Naive thymus-derived CD4-positive, alpha-beta T cell (primary cell): ENCODE measurements around the gene ZBTB20. TPM values are rescaled to one million over a fixed set of nuclear protein-coding genes. Genes with fewer than 3 reads are reported as not detected.
A peak's percentile ranks its signal among the peaks of the same experiment; 100 is the strongest.

Experiments
- ATAC-seq: fragments of 150-1000 bp; cut with Tn5 transposase; 2 replicates; pipeline ENCODE4 v1.10.0; 2021; ENCODE audit warnings: mild to moderate bottlenecking, moderate library complexity
- CTCF ChIA-PET: fragments of 350-600 bp; sonication (Branson Sonifier 250); formaldehyde crosslinking; loops from one replicate; lab custom pipeline; 2021; ENCODE audit warnings: antibody characterized with exemption; lab: Charles Lee
- POLR2A ChIA-PET: fragments of 350-600 bp; sonication (Branson Sonifier 250); formaldehyde crosslinking; loops from one replicate; lab custom pipeline; 2021; ENCODE audit warnings: antibody characterized with exemption, inconsistent platforms; lab: Charles Lee
- DNase-seq, 9 donors: peaks; one replicate each; pipeline versions ENCODE4 v3.0.0 to v3.0.0-alpha.2; 2020 to 2022; ENCODE audit warnings: mixed read lengths in 1 of 9
- H3K27ac ChIP-seq: one replicate; pipeline ENCODE4 v1.7.0; 2013; ENCODE audit warnings: mild to moderate bottlenecking, low read depth, low read length, moderate library complexity
- H3K27me3 ChIP-seq, 2 donors: one replicate each; pipeline ENCODE4 v1.7.0; 2013; ENCODE audit warnings: low read length in 2 of 2, mild to moderate bottlenecking in 2 of 2, moderate library complexity in 2 of 2; ENCODE audit not compliant: control insufficient read depth in 2 of 2, insufficient read depth in 2 of 2
- H3K36me3 ChIP-seq, 3 experiments: 1 replicate in 2 of 3; 2 replicates in 1 of 3; pipeline ENCODE4 v1.7.0; 2013; ENCODE audit warnings: low read length in 3 of 3, mild to moderate bottlenecking in 3 of 3, moderate library complexity in 1 of 3; ENCODE audit not compliant: insufficient read depth in 3 of 3, control insufficient read depth in 2 of 3
- H3K4me1 ChIP-seq, 2 donors: one replicate each; pipeline ENCODE4 v1.7.0; 2013; ENCODE audit warnings: low read length in 2 of 2, mild to moderate bottlenecking in 2 of 2, moderate library complexity in 1 of 2; ENCODE audit not compliant: control insufficient read depth in 2 of 2, insufficient read depth in 2 of 2
- H3K4me3 ChIP-seq: 2 replicates; pipeline ENCODE4 v1.7.0; 2013; ENCODE audit warnings: mild to moderate bottlenecking, low read length
- H3K9me3 ChIP-seq, 3 experiments: 1 replicate in 2 of 3; 2 replicates in 1 of 3; pipeline ENCODE4 v1.7.0; 2013; ENCODE audit warnings: low read length in 3 of 3; ENCODE audit not compliant: control insufficient read depth in 2 of 3
- H3K27ac Mint-ChIP-seq, 9 donors: one replicate each; pipeline ENCODE4 v1.8.0; 2020 to 2022; ENCODE audit warnings: mixed read lengths in 9 of 9, mild to moderate bottlenecking in 8 of 9, moderate library complexity in 5 of 9, inconsistent platforms in 2 of 9
- H3K27me3 Mint-ChIP-seq, 5 donors: one replicate each; pipeline ENCODE4 v1.8.0; 2021 to 2022; ENCODE audit warnings: mixed read lengths in 5 of 5, mild to moderate bottlenecking in 1 of 5
- H3K36me3 Mint-ChIP-seq, 5 donors: one replicate each; pipeline ENCODE4 v1.8.0; 2020 to 2022; ENCODE audit warnings: mixed read lengths in 5 of 5, mild to moderate bottlenecking in 3 of 5, inconsistent platforms in 1 of 5
- H3K4me1 Mint-ChIP-seq, 7 donors: one replicate each; pipeline ENCODE4 v1.8.0; 2020 to 2022; ENCODE audit warnings: mixed read lengths in 7 of 7, mild to moderate bottlenecking in 3 of 7, inconsistent platforms in 1 of 7
- H3K4me3 Mint-ChIP-seq, 10 donors: one replicate each; pipeline ENCODE4 v1.8.0; 2020 to 2022; ENCODE audit warnings: mild to moderate bottlenecking in 10 of 10, mixed read lengths in 10 of 10, moderate library complexity in 6 of 10, inconsistent platforms in 2 of 10
- H3K9me3 Mint-ChIP-seq, 11 donors: one replicate each; pipeline ENCODE4 v1.8.0; 2020 to 2022; ENCODE audit warnings: mixed read lengths in 11 of 11, mild to moderate bottlenecking in 4 of 11, inconsistent platforms in 1 of 11, moderate library complexity in 1 of 11
- intact Hi-C, 2 donors: fragments of 100-400 bp; cut with micrococcal nuclease; formaldehyde crosslinking; loops; one replicate each; pipeline ENCODE4 v1.15.1; 2023
- polyA plus RNA-seq, 2 donors: library from polyadenylated mRNA; unstranded; fragments of 300-500 nt; fragmentation: Illumina TruSeq; gene quantifications; one replicate each; pipeline ENCODE4 v1.2.3, GENCODE V29; 2021
- total RNA-seq, 6 experiments: library from RNA in 5 of 6; stranded (reverse) in 5 of 6; gene quantifications; 1 replicate in 5 of 6; 2 replicates in 1 of 6; pipeline ENCODE4 v1.2.3 and lab custom pipeline; 2021 to 2026

ZBTB20 gene
- total and polyA plus RNA-seq, 7 experiments from 2014 or later = 14.9 to 69.5 (median 59.2) TPM

- Mint-ChIP-seq H3K4me1 (peaks cover 12 to 49% (median 31%) of the 10 kb centered on the region in 7 donors), H3K27me3 (no peaks in the 10 kb centered on the region), H3K36me3 (peaks cover 0 to 11% (median 6%) of the 10 kb centered on the region in 5 donors), H3K4me3 (peak overlapping the region in 1 of 10 donors; percentile 24), H3K27ac (no peak overlapping the region), H3K9me3 (no peaks in the 10 kb centered on the region)
- intact Hi-C loops = no loop called here
- H3K4me3 ChIP-seq = no peak overlapping the region
- H3K27ac ChIP-seq = no peak overlapping the region
- DNase-seq = no peak
- no peaks in the 10 kb centered on the region for H3K36me3 ChIP-seq
- H3K27me3 ChIP-seq = no peaks in the 10 kb centered on the region
- POLR2A ChIA-PET = no interaction called here
- no peak for ATAC-seq
- CTCF ChIA-PET = interaction anchor here (0.6 to 1.9 kb wide), 3 partner anchors 9 to 1239 kb away, joined by 3 to 6 read pairs (median 3); no protein-coding TSS in a partner anchor
- peaks cover 0 to 6% of the 10 kb centered on the region in 2 donors for H3K4me1 ChIP-seq
- no peaks in the 10 kb centered on the region for H3K9me3 ChIP-seq
Measured at GRCh38 chr3:114393367-114394072, 753.6 kb downstream of the ZBTB20 start.

- peaks cover 0 to 9% of the 10 kb centered on the region in 2 donors for H3K4me1 ChIP-seq
- Mint-ChIP-seq H3K4me1 (peaks cover 16 to 53% (median 36%) of the 10 kb centered on the region in 7 donors), H3K36me3 (peaks cover 0 to 15% (median 10%) of the 10 kb centered on the region in 5 donors), H3K9me3 (no peaks in the 10 kb centered on the region), H3K4me3 (no peak overlapping the region), H3K27ac (no peak overlapping the region), H3K27me3 (no peaks in the 10 kb centered on the region)
- ChIA-PET CTCF (interaction anchor here (1.9 kb wide), 1 partner anchor 8 kb away, joined by 6 read pairs; no protein-coding TSS in a partner anchor), POLR2A (no interaction called here)
- H3K36me3 ChIP-seq = no peaks in the 10 kb centered on the region
- ATAC-seq (no peak), DNase-seq (no peak)
- H3K9me3 ChIP-seq = no peaks in the 10 kb centered on the region
- no peaks in the 10 kb centered on the region for H3K27me3 ChIP-seq
- H3K4me3 ChIP-seq = no peak overlapping the region
- no peak overlapping the region for H3K27ac ChIP-seq
- intact Hi-C loops = no loop called here
Measured at GRCh38 chr3:114392831-114393230, 754.3 kb downstream of the ZBTB20 start.

GRCh38 chr3:114389156-114389555 lies 757.9 kb downstream of the ZBTB20 start:
- peaks cover 17 to 46% (median 35%) of the 10 kb centered on the region in 7 donors for H3K4me1 Mint-ChIP-seq
- Histone ChIP-seq H3K4me3 (no peak overlapping the region), H3K36me3 (no peaks in the 10 kb centered on the region), H3K27ac (no peak overlapping the region), H3K27me3 (no peaks in the 10 kb centered on the region), H3K4me1 (peaks cover 0 to 9% of the 10 kb centered on the region in 2 donors), H3K9me3 (no peaks in the 10 kb centered on the region)
- ChIA-PET CTCF (no interaction called here), POLR2A (interaction anchor here (0.7 kb wide), 1 partner anchor 87 kb away, joined by 7 read pairs; no protein-coding TSS in a partner anchor)
- ATAC-seq (peak; percentile 63), DNase-seq (peak in 5 of 9 donors; percentile 3 to 28 (median 11))
- no peaks in the 10 kb centered on the region for H3K9me3 Mint-ChIP-seq
- H3K36me3 Mint-ChIP-seq = peaks cover 0 to 20% (median 10%) of the 10 kb centered on the region in 5 donors
- intact Hi-C loops = loop anchor here in 1 of 2 donors (10.0 kb wide), 1 partner anchor 776 kb away; no protein-coding TSS in a partner anchor
- H3K27me3 Mint-ChIP-seq = no peaks in the 10 kb centered on the region
- peak overlapping the region in 8 of 9 donors; percentile 14 to 87 (median 38) for H3K27ac Mint-ChIP-seq
- peak overlapping the region in 5 of 10 donors; percentile 1 to 35 (median 35) for H3K4me3 Mint-ChIP-seq

GRCh38 chr3:114384558-114384903 lies 762.6 kb downstream of the ZBTB20 start:
- peaks cover 0 to 9% of the 10 kb centered on the region in 2 donors for H3K4me1 ChIP-seq
- POLR2A ChIA-PET = no interaction called here
- Mint-ChIP-seq H3K27ac (peak overlapping the region in 1 of 9 donors; percentile 52), H3K4me1 (peaks cover 0 to 26% (median 14%) of the 10 kb centered on the region in 7 donors), H3K36me3 (peaks cover 0 to 19% (median 8%) of the 10 kb centered on the region in 5 donors), H3K27me3 (no peaks in the 10 kb centered on the region), H3K4me3 (peak overlapping the region in 7 of 10 donors; percentile 60 to 88 (median 79)), H3K9me3 (no peaks in the 10 kb centered on the region)
- DNase-seq (no peak), ATAC-seq (no peak)
- CTCF ChIA-PET = interaction anchor here (0.5 to 3.6 kb wide), 16 partner anchors 9 to 1433 kb away, joined by 3 to 12 read pairs (median 4); no protein-coding TSS in a partner anchor
- no peaks in the 10 kb centered on the region for H3K27me3 ChIP-seq
- no peaks in the 10 kb centered on the region for H3K9me3 ChIP-seq
- peak overlapping the region; percentile 57 for H3K4me3 ChIP-seq
- no peak overlapping the region for H3K27ac ChIP-seq
- H3K36me3 ChIP-seq = peaks cover 0 to 13% (median 0%) of the 10 kb centered on the region in 3 experiments
- intact Hi-C loops = loop anchor here (1.0 to 10.0 kb wide), 6 partner anchors 34 to 1430 kb away; no protein-coding TSS in a partner anchor

GRCh38 chr3:114383875-114384557 lies 763.1 kb downstream of the ZBTB20 start:
- Histone ChIP-seq H3K36me3 (peaks cover 0 to 13% (median 0%) of the 10 kb centered on the region in 3 experiments), H3K4me1 (peaks cover 0 to 7% of the 10 kb centered on the region in 2 donors), H3K9me3 (no peaks in the 10 kb centered on the region), H3K27ac (no peak overlapping the region), H3K27me3 (no peaks in the 10 kb centered on the region), H3K4me3 (peak overlapping the region; percentile 57)
- no peaks in the 10 kb centered on the region for H3K9me3 Mint-ChIP-seq
- peak; percentile 96 for ATAC-seq
- peak overlapping the region in 5 of 9 donors; percentile 27 to 73 (median 56) for H3K27ac Mint-ChIP-seq
- DNase-seq = peak; percentile 7 to 58 (median 37)
- POLR2A ChIA-PET = no interaction called here
- H3K4me3 Mint-ChIP-seq = peak overlapping the region in 8 of 10 donors; percentile 60 to 88 (median 77)
- H3K36me3 Mint-ChIP-seq = peaks cover 0 to 21% (median 9%) of the 10 kb centered on the region in 5 donors
- H3K27me3 Mint-ChIP-seq = no peaks in the 10 kb centered on the region
- intact Hi-C loops = loop anchor here (1.0 to 10.0 kb wide), 7 partner anchors 34 to 1431 kb away; no protein-coding TSS in a partner anchor
- CTCF ChIA-PET = interaction anchor here (0.5 to 3.6 kb wide), 16 partner anchors 9 to 1433 kb away, joined by 3 to 12 read pairs (median 4); no protein-coding TSS in a partner anchor
- H3K4me1 Mint-ChIP-seq = peaks cover 0 to 23% (median 12%) of the 10 kb centered on the region in 7 donors

- ATAC-seq (no peak), DNase-seq (no peak)
- H3K36me3 Mint-ChIP-seq = peaks cover 0 to 34% (median 17%) of the 10 kb centered on the region in 5 donors
- H3K4me1 Mint-ChIP-seq = peaks cover 0 to 13% (median 5%) of the 10 kb centered on the region in 7 donors
- Histone ChIP-seq H3K9me3 (no peaks in the 10 kb centered on the region), H3K27me3 (no peaks in the 10 kb centered on the region), H3K4me3 (no peak overlapping the region), H3K4me1 (no peaks in the 10 kb centered on the region), H3K27ac (no peak overlapping the region), H3K36me3 (peaks cover 0 to 23% (median 0%) of the 10 kb centered on the region in 3 experiments)
- no peaks in the 10 kb centered on the region for H3K27me3 Mint-ChIP-seq
- CTCF ChIA-PET = interaction anchor here (0.5 to 0.7 kb wide), 3 partner anchors 38 to 348 kb away, joined by 3 read pairs; no protein-coding TSS in a partner anchor
- H3K27ac Mint-ChIP-seq = no peak overlapping the region
- POLR2A ChIA-PET = no interaction called here
- intact Hi-C loops = loop anchor here (5.0 to 10.0 kb wide), 3 partner anchors 662 to 1312 kb away; no protein-coding TSS in a partner anchor
- H3K9me3 Mint-ChIP-seq = no peaks in the 10 kb centered on the region
- H3K4me3 Mint-ChIP-seq = no peak overlapping the region
Measured at GRCh38 chr3:114380233-114380651, 766.8 kb downstream of the ZBTB20 start.
